Kidney (tissue), 14 donors: ENCODE measurements around the gene SCUBE2. TPM values are rescaled to one million over a fixed set of nuclear protein-coding genes. Genes with fewer than 3 reads are reported as not detected.

ENCODE experiments used
- DNase-seq, 5 donors: peaks; one replicate each; pipeline ENCODE4 v3.0.0-alpha.2; 2013 to 2020
- FAIRE-seq: peaks from 2 replicates; lab custom pipeline; 2012; peaks lifted over from hg19 to GRCh38; lab: Jason Lieb, UNC
- H3K27ac ChIP-seq, 2 donors: one replicate each; pipeline ENCODE4 v1.7.0; 2013; ENCODE audit warnings: low read depth in 2 of 2, low read length in 2 of 2, inconsistent platforms in 1 of 2
- H3K27me3 ChIP-seq: one replicate; pipeline ENCODE4 v1.7.1; 2013; ENCODE audit warnings: low read length, inconsistent platforms; ENCODE audit not compliant: control insufficient read depth, insufficient read depth
- H3K36me3 ChIP-seq, 3 donors: one replicate each; pipeline versions ENCODE4 v1.7.0 to v1.7.1; 2013; ENCODE audit warnings: low read length in 3 of 3, control low read depth in 1 of 3, inconsistent platforms in 1 of 3; ENCODE audit not compliant: insufficient read depth in 3 of 3, control insufficient read depth in 2 of 3
- H3K4me1 ChIP-seq, 3 donors: one replicate each; pipeline versions ENCODE4 v1.7.0 to v1.7.1; 2013; ENCODE audit warnings: low read length in 3 of 3, inconsistent platforms in 1 of 3, low read depth in 1 of 3; ENCODE audit not compliant: control insufficient read depth in 2 of 3, insufficient read depth in 2 of 3
- H3K4me3 ChIP-seq, 3 donors: one replicate each; pipeline versions ENCODE4 v1.7.0 to v1.8.1; 2013; ENCODE audit warnings: low read length in 3 of 3, control low read depth in 1 of 3, inconsistent platforms in 1 of 3
- H3K9ac ChIP-seq, 3 donors: one replicate each; pipeline versions ENCODE4 v1.7.0 to v1.7.1; 2013; ENCODE audit warnings: low read length in 3 of 3, control low read depth in 1 of 3, inconsistent platforms in 1 of 3
- H3K9me3 ChIP-seq, 3 donors: one replicate each; pipeline versions ENCODE4 v1.7.0 to v1.7.1; 2013; ENCODE audit warnings: low read length in 3 of 3, control low read depth in 1 of 3, inconsistent platforms in 1 of 3; ENCODE audit not compliant: control insufficient read depth in 2 of 3, insufficient read depth in 1 of 3
- CTCF ChIP-seq: IDR thresholded peaks from 3 replicates; pipeline ENCODE4 v1.5.1; 2012; ENCODE audit warnings: mild to moderate bottlenecking, moderate library complexity, borderline replicate concordance; ENCODE audit not compliant: insufficient read depth; ENCODE audit errors: extremely low read depth
- intact Hi-C: fragments of 100-400 bp; cut with DNase I; formaldehyde crosslinking; loops from one replicate; pipeline ENCODE4 v1.11.1; 2022
- polyA plus RNA-seq: library from polyadenylated mRNA; stranded (reverse); fragments of 350-450 nt; fragmentation: Illumina TruSeq; extraction: RNeasy Lipid Tissue Mini Kit (QIAGEN cat#74804); gene quantifications from one replicate; pipeline ENCODE4 v1.2.3, GENCODE V29; 2014; ENCODE audit warnings: low read depth, low replicate concordance; ENCODE audit not compliant: insufficient read depth
- total RNA-seq: library from RNA; stranded (reverse); fragmentation: NEBNext Ultra II Directional; extraction: Animal tissue kit (Norgen Biotek cat#: 25700); gene quantifications from one replicate; pipeline ENCODE4 v1.2.1, GENCODE V29; 2021
- donor health status: control.
- donor health status: control.
- donor health status: control.
- donor health status: control.
- donor health status: control.
- donor health status: DM: yes; HTN: yes; CAD: no.
- donor health status: Normal renal cell carcinoma (clear cell type).

The SCUBE2 gene
- total and polyA plus RNA-seq, 2 donors from 2014 or later, result 0.65 to 3.5 TPM

GRCh38 chr11:9096427-9096826 lies 5.0 kb upstream of the SCUBE2 start:
- H3K9ac ChIP-seq, result no peak overlapping the region
- H3K27me3 ChIP-seq, result no peaks in the 10 kb centered on the region
- DNase-seq, result no peak
- no peaks in the 10 kb centered on the region for H3K4me1 ChIP-seq
- intact Hi-C loops, result no loop called here
- H3K27ac ChIP-seq, result no peak overlapping the region
- no peak for FAIRE-seq
- H3K36me3 ChIP-seq, result no peaks in the 10 kb centered on the region
- no peak overlapping the region for H3K4me3 ChIP-seq
- no peaks in the 10 kb centered on the region for H3K9me3 ChIP-seq
- TF ChIP-seq CTCF, result no peak

GRCh38 chr11:9095421-9095820 lies 4.0 kb upstream of the SCUBE2 start:
- DNase-seq (no peak), FAIRE-seq (no peak)
- Histone ChIP-seq H3K27me3 (no peaks in the 10 kb centered on the region), H3K9ac (no peak overlapping the region), H3K27ac (no peak overlapping the region), H3K9me3 (no peaks in the 10 kb centered on the region), H3K36me3 (no peaks in the 10 kb centered on the region), H3K4me3 (no peak overlapping the region), H3K4me1 (no peaks in the 10 kb centered on the region)
- intact Hi-C loops, result no loop called here
- no peak for TF ChIP-seq CTCF

- no peak for DNase-seq
These were observed 3.0 kb upstream of the SCUBE2 start for GRCh38 chr11:9094420-9094819.

More at GRCh38 chr11:9094420-9094819, 3.0 kb upstream of the SCUBE2 start:
- Histone ChIP-seq H3K27ac (no peak overlapping the region), H3K9me3 (no peaks in the 10 kb centered on the region), H3K36me3 (no peaks in the 10 kb centered on the region), H3K4me3 (no peak overlapping the region), H3K27me3 (no peaks in the 10 kb centered on the region), H3K4me1 (no peaks in the 10 kb centered on the region), H3K9ac (no peak overlapping the region)
- no peak for FAIRE-seq
- intact Hi-C loops, result no loop called here
- no peak for TF ChIP-seq CTCF
